ENCODE data around the gene ANKRD27. TPM values are rescaled to one million over a fixed set of nuclear protein-coding genes. Genes with fewer than 3 reads are reported as not detected.

The ANKRD27 gene
- total RNA-seq, 1 experiment from 2014 or later: 48.1 TPM

DNA sequence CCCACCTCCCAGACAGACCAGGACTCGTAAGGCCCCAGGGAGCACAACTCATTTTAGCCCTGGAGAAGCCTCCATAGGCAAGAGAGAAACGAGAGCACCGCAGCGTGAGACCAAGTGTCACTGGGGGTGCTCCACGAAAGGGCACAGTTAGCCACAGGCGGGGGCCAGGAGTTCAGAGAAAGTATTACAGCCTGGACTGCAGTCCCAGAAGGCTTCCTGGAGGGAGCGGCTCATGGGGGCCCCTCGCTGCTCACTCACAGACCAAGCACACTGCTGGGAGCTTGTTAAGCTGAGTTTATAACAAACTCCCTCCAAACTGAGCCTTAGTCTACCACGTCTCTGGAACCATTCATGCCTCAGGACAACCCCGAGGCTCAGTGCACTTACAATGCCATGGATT lies 16.5 kb downstream of the ANKRD27 start:
- RAD21 ChIA-PET (ENCODE audit: low non-redundant PET in 1 of 2, low total read pairs in 2 of 2, uncharacterized antibody in 2 of 2, unreplicated experiment in 2 of 2): no interaction called here
- Histone ChIP-seq H4K20me1 (ENCODE audit: insufficient read depth) (peaks cover 6% of the 10 kb centered on the region), H3K27ac (ENCODE audit: low read depth, low read length) (no peak overlapping the region), H3K79me2 (ENCODE audit: insufficient read depth, low read length) (peaks cover 66% of the 10 kb centered on the region), H3K27me3 (ENCODE audit: insufficient read depth, low read length) (no peaks in the 10 kb centered on the region), H3K9me3 (ENCODE audit: control insufficient read depth in 1 of 2, insufficient read depth in 1 of 2, low read depth in 1 of 2, low read length in 2 of 2) (no peaks in the 10 kb centered on the region), H3K9me2 (ENCODE audit: insufficient read depth) (no peaks in the 10 kb centered on the region), H3K4me3 (replicated peaks in 1 of 2; ENCODE audit: low read depth in 1 of 2, low read length in 2 of 2) (no peak overlapping the region), H3K4me1 (ENCODE audit: control insufficient read depth in 1 of 2, insufficient read depth in 2 of 2, low read length in 2 of 2) (no peaks in the 10 kb centered on the region), H3K4me2 (ENCODE audit: low read length) (no peak overlapping the region), H3K36me3 (ENCODE audit: control insufficient read depth in 1 of 2, insufficient read depth in 2 of 2, low read length in 2 of 2) (peaks cover 4 to 11% of the 10 kb centered on the region in 2 experiments; a peak in 3 of 4 replicates), H3K9ac (ENCODE audit: low read length) (no peak overlapping the region), H2AFZ (ENCODE audit: low read depth, low read length, poor library complexity, severe bottlenecking) (no peak overlapping the region)
- BruUV-seq (replicated peaks): no TSS peak
- ATAC-seq (no peak), DNase-seq (ENCODE audit: low read depth, low spot score) (no peak)
- POLR2A ChIA-PET: no interaction called here
- CTCF ChIA-PET: no interaction called here
- TF ChIP-seq EZH2 (IDR thresholded peaks at IDR 0.05) (no peak), SIN3A (IDR thresholded peaks at IDR 0.05; ENCODE audit: low read depth) (no peak), SP1 (IDR thresholded peaks at IDR 0.05; ENCODE audit: low read depth) (no peak), EZH2phosphoT487 (IDR thresholded peaks at IDR 0.05; ENCODE audit: borderline replicate concordance) (no peak), ZNF274 (IDR thresholded peaks at IDR 0.05; ENCODE audit: low read depth, low read length) (no peak), TCF7L2 (IDR thresholded peaks at IDR 0.05; ENCODE audit: borderline replicate concordance, extremely low read depth, insufficient read depth, insufficient read length) (no peak), RAD21 (IDR thresholded peaks at IDR 0.05; ENCODE audit: low read depth) (no peak), ZFX (IDR thresholded peaks at IDR 0.05) (no peak), POLR2A (IDR thresholded peaks at IDR 0.05; ENCODE audit: borderline replicate concordance, extremely low read depth, insufficient read depth, insufficient read length) (no peak), YY1 (IDR thresholded peaks at IDR 0.05; ENCODE audit: extremely low read depth, insufficient replicate concordance, low read depth, low read length) (no peak), EGR1 (IDR thresholded peaks at IDR 0.05; ENCODE audit: low read depth) (no peak), ELF1 (IDR thresholded peaks at IDR 0.05; ENCODE audit: borderline replicate concordance, low read depth) (no peak), FOSL1 (IDR thresholded peaks at IDR 0.05; ENCODE audit: low read depth) (no peak), POLR2AphosphoS5 (IDR thresholded peaks at IDR 0.05; ENCODE audit: low read depth, low read length) (no peak), JUND (IDR thresholded peaks at IDR 0.05) (no peak)
- TF ChIP-seq, protein P1, sequence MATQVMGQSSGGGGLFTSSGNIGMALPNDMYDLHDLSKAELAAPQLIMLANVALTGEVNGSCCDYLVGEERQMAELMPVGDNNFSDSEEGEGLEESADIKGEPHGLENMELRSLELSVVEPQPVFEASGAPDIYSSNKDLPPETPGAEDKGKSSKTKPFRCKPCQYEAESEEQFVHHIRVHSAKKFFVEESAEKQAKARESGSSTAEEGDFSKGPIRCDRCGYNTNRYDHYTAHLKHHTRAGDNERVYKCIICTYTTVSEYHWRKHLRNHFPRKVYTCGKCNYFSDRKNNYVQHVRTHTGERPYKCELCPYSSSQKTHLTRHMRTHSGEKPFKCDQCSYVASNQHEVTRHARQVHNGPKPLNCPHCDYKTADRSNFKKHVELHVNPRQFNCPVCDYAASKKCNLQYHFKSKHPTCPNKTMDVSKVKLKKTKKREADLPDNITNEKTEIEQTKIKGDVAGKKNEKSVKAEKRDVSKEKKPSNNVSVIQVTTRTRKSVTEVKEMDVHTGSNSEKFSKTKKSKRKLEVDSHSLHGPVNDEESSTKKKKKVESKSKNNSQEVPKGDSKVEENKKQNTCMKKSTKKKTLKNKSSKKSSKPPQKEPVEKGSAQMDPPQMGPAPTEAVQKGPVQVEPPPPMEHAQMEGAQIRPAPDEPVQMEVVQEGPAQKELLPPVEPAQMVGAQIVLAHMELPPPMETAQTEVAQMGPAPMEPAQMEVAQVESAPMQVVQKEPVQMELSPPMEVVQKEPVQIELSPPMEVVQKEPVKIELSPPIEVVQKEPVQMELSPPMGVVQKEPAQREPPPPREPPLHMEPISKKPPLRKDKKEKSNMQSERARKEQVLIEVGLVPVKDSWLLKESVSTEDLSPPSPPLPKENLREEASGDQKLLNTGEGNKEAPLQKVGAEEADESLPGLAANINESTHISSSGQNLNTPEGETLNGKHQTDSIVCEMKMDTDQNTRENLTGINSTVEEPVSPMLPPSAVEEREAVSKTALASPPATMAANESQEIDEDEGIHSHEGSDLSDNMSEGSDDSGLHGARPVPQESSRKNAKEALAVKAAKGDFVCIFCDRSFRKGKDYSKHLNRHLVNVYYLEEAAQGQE (IDR thresholded peaks at IDR 0.05; ENCODE audit: low read depth): no peak
- TF ChIP-seq, protein P2, sequence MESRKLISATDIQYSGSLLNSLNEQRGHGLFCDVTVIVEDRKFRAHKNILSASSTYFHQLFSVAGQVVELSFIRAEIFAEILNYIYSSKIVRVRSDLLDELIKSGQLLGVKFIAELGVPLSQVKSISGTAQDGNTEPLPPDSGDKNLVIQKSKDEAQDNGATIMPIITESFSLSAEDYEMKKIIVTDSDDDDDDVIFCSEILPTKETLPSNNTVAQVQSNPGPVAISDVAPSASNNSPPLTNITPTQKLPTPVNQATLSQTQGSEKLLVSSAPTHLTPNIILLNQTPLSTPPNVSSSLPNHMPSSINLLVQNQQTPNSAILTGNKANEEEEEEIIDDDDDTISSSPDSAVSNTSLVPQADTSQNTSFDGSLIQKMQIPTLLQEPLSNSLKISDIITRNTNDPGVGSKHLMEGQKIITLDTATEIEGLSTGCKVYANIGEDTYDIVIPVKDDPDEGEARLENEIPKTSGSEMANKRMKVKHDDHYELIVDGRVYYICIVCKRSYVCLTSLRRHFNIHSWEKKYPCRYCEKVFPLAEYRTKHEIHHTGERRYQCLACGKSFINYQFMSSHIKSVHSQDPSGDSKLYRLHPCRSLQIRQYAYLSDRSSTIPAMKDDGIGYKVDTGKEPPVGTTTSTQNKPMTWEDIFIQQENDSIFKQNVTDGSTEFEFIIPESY (IDR thresholded peaks at IDR 0.05; ENCODE audit: extremely low read depth, insufficient replicate concordance, low read length): no peak
- TF ChIP-seq, protein P3, sequence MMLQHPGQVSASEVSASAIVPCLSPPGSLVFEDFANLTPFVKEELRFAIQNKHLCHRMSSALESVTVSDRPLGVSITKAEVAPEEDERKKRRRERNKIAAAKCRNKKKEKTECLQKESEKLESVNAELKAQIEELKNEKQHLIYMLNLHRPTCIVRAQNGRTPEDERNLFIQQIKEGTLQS (IDR thresholded peaks at IDR 0.05): no peak
- TF ChIP-seq, protein P4, sequence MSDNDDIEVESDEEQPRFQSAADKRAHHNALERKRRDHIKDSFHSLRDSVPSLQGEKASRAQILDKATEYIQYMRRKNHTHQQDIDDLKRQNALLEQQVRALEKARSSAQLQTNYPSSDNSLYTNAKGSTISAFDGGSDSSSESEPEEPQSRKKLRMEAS (IDR thresholded peaks at IDR 0.05): no peak
- intact Hi-C loops (cut with micrococcal nuclease): loop anchor here (5.0 kb wide), 1 partner anchor 51 kb away; no protein-coding TSS in a partner anchor
